ENCODE data around the gene XYLT1. TPM values are rescaled to one million over a fixed set of nuclear protein-coding genes. Genes with fewer than 3 reads are reported as not detected.

The XYLT1 gene
- total and polyA plus RNA-seq, 2 of the 13 experiments (the other 11 are each of a cell fraction or from before 2014, with no cell fraction given) = not detected

DNA sequence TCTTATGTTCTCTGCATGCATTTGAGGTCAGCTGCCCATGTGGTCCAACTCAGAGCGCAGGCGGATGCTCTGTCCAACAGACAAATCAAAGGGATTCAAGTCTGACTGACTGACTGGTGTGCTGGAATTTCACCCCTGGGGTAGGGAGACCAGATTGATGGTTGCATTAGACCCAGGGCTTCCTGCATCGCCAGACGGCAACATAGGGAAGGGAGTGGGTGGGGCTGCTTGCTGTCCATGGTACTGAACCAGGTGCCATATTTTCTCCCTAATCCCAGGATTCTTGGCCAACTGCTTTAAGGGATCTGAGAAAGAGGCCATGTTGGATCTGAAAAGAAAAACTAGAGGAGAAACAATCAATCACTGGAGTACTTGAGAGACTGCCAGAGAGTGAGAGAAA is 332.0 kb downstream of the XYLT1 start (continued):
- TF ChIP-seq, protein P1, sequence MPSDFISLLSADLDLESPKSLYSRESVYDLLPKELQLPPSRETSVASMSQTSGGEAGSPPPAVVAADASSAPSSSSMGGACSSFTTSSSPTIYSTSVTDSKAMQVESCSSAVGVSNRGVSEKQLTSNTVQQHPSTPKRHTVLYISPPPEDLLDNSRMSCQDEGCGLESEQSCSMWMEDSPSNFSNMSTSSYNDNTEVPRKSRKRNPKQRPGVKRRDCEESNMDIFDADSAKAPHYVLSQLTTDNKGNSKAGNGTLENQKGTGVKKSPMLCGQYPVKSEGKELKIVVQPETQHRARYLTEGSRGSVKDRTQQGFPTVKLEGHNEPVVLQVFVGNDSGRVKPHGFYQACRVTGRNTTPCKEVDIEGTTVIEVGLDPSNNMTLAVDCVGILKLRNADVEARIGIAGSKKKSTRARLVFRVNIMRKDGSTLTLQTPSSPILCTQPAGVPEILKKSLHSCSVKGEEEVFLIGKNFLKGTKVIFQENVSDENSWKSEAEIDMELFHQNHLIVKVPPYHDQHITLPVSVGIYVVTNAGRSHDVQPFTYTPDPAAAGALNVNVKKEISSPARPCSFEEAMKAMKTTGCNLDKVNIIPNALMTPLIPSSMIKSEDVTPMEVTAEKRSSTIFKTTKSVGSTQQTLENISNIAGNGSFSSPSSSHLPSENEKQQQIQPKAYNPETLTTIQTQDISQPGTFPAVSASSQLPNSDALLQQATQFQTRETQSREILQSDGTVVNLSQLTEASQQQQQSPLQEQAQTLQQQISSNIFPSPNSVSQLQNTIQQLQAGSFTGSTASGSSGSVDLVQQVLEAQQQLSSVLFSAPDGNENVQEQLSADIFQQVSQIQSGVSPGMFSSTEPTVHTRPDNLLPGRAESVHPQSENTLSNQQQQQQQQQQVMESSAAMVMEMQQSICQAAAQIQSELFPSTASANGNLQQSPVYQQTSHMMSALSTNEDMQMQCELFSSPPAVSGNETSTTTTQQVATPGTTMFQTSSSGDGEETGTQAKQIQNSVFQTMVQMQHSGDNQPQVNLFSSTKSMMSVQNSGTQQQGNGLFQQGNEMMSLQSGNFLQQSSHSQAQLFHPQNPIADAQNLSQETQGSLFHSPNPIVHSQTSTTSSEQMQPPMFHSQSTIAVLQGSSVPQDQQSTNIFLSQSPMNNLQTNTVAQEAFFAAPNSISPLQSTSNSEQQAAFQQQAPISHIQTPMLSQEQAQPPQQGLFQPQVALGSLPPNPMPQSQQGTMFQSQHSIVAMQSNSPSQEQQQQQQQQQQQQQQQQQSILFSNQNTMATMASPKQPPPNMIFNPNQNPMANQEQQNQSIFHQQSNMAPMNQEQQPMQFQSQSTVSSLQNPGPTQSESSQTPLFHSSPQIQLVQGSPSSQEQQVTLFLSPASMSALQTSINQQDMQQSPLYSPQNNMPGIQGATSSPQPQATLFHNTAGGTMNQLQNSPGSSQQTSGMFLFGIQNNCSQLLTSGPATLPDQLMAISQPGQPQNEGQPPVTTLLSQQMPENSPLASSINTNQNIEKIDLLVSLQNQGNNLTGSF (CRISPR knock-in tag; IDR thresholded peaks at IDR 0.05) = peak; percentile 76; the same call in 1 of the 2 replicates
- TF ChIP-seq KLF12 (CRISPR knock-in tag; IDR thresholded peaks at IDR 0.05; ENCODE audit: borderline replicate concordance) = peak; percentile 91; the same call in 1 of the 2 replicates
- no peak for TF ChIP-seq RAD21 (CRISPR knock-in tag; IDR thresholded peaks at IDR 0.05)
- peak; percentile 57; the same call in 1 of the 2 replicates for TF ChIP-seq ZNF441 (CRISPR knock-in tag; IDR thresholded peaks at IDR 0.05; ENCODE audit: borderline replicate concordance)
- TF ChIP-seq ERF (CRISPR knock-in tag; IDR thresholded peaks at IDR 0.05) = peak; percentile 44; the same call in 1 of the 2 replicates
- TF ChIP-seq ZNF558 (CRISPR knock-in tag; IDR thresholded peaks at IDR 0.05; ENCODE audit: borderline replicate concordance) = peak; percentile 27; the same call in 1 of the 2 replicates
- 0 out of 2 replicates have a peak, but pooled peaks have one; percentile 26 for TF ChIP-seq ELF3 (CRISPR knock-in tag; IDR thresholded peaks at IDR 0.05)
- peak; percentile 79; the same call in 1 of the 2 replicates for TF ChIP-seq WIZ (CRISPR knock-in tag; IDR thresholded peaks at IDR 0.05)
- no peak for TF ChIP-seq ARID2 (CRISPR knock-in tag; IDR thresholded peaks at IDR 0.05; ENCODE audit: borderline replicate concordance)
- TF ChIP-seq ZBTB10 (CRISPR knock-in tag; IDR thresholded peaks at IDR 0.05; ENCODE audit: borderline replicate concordance) = peak; percentile 30; the same call in 1 of the 2 replicates
- TF ChIP-seq PPARG (CRISPR knock-in tag; conservative IDR thresholded peaks at IDR 0.05) = no peak
- peak; percentile 34; the same call in 1 of the 2 replicates for TF ChIP-seq SAP130 (CRISPR knock-in tag; IDR thresholded peaks at IDR 0.05; ENCODE audit: low read depth)
- no peak for TF ChIP-seq ZFP36 (IDR thresholded peaks at IDR 0.05; ENCODE audit: borderline replicate concordance, low read depth, low read length, partially characterized antibody)
- no peak for TF ChIP-seq SMARCC2 (IDR thresholded peaks at IDR 0.05)
- TF ChIP-seq SOX6 (IDR thresholded peaks at IDR 0.05) = no peak
- TF ChIP-seq SOX6 (CRISPR knock-in tag; IDR thresholded peaks at IDR 0.05) = no peak
- no peak for TF ChIP-seq ZFY (CRISPR knock-in tag; IDR thresholded peaks at IDR 0.05)
- 0 out of 2 replicates have a peak, but pooled peaks have one; percentile 39 for TF ChIP-seq ARNT2 (CRISPR knock-in tag; IDR thresholded peaks at IDR 0.05; ENCODE audit: low read depth)
- TF ChIP-seq, protein P2, sequence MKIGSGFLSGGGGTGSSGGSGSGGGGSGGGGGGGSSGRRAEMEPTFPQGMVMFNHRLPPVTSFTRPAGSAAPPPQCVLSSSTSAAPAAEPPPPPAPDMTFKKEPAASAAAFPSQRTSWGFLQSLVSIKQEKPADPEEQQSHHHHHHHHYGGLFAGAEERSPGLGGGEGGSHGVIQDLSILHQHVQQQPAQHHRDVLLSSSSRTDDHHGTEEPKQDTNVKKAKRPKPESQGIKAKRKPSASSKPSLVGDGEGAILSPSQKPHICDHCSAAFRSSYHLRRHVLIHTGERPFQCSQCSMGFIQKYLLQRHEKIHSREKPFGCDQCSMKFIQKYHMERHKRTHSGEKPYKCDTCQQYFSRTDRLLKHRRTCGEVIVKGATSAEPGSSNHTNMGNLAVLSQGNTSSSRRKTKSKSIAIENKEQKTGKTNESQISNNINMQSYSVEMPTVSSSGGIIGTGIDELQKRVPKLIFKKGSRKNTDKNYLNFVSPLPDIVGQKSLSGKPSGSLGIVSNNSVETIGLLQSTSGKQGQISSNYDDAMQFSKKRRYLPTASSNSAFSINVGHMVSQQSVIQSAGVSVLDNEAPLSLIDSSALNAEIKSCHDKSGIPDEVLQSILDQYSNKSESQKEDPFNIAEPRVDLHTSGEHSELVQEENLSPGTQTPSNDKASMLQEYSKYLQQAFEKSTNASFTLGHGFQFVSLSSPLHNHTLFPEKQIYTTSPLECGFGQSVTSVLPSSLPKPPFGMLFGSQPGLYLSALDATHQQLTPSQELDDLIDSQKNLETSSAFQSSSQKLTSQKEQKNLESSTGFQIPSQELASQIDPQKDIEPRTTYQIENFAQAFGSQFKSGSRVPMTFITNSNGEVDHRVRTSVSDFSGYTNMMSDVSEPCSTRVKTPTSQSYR (CRISPR knock-in tag; IDR thresholded peaks at IDR 0.05; ENCODE audit: borderline replicate concordance) = no peak

Measured in HepG2 (cell line).